ENCODE results near the gene HIVEP3. TPM values are rescaled to one million over a fixed set of nuclear protein-coding genes. Genes with fewer than 3 reads are reported as not detected.

The HIVEP3 gene
- polyA plus RNA-seq, 4 donors = 3.5 to 4.8 (median 4.6) TPM

DNA sequence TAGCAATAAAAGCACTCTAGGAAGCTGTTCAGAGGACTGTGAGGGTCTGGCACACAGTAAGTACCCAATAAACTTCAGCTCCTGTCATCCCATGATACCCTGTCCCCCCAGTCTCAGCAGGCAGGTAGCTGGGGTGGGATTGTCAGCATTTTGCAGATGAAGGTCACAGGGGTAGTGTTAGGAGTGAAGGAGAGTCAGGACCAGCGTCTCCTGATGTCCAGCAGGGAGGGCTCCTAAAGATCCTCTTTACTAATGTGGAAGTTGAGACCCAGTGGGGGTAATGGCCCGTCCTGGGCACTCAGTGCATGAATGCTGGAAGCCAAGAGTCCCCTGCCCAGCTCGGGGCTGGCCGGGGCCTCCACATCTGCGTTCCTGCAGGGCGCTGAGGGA lies 402.9 kb downstream of the HIVEP3 start:
- no peak for DNase-seq (ENCODE audit: low read depth in 4 of 4, low spot score in 2 of 4)

DNA sequence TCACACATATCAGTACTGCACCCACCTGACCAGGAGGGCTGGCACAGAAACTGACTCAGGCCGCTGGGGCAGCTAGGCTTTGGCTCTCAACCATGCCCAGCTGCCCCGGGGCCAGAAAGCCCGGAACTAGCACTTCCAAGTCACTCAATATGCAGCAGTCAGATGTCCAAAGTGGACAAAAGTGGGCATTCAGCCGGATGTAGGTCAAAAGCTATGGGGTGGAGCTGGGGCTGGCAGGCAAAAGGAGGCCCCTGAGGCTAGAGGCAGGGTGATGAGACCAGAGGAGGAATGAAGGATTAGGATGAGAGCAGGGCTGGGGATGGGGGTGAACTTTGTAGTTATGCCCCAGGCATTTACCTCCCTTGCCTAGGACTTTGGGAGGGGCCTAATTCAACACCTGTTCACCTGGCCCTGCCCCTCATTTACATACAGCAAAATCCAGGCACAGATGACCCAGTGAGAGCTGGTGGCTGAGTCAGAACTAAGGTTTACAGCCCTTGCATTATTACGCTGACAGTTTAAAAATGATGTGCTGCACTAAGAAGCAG lies 403.5 kb downstream of the HIVEP3 start:
- DNase-seq (ENCODE audit: low read depth in 4 of 4, low spot score in 2 of 4) = no peak

DNA sequence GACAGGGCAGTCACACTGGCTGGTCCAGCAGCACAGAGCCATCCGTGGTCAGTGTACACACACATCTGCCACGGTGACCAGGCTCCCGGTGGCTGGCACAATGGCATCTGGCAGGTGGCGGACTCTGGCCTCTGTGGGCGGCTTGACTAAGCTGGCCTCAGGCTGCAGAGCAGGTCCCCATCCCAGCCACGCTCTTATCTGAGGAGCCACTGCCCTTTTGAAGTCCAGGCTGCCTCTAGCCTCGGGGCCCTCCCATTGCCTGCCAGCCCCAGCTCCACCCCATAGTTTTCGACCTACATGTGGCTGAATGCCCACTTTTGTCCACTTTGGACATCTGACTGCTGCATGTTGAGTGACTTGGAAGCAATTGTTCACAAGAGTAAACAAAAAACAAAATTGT lies 404.3 kb downstream of the HIVEP3 start:
- no peak for DNase-seq (ENCODE audit: low read depth in 4 of 4, low spot score in 2 of 4)

DNA sequence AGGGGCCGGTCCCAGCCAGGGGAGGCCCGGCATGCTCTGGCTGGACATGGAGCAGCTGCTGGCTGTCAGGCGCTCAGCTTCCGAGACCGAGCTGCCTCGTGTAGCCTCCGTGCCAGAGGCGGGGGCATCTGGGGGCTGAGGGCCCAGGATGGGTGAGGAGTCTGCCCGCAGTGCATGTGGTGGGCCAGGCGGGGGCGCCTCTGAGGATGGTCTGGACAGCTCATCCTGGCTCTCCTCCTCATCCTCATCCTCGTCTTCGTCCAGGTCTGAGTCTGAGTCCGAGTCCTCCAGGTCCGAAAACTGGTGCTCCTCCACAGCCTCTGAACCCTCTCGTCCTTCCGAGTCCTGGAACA lies 405.4 kb downstream of the HIVEP3 start:
- no peak for DNase-seq (ENCODE audit: low read depth in 4 of 4, low spot score in 2 of 4)

DNA sequence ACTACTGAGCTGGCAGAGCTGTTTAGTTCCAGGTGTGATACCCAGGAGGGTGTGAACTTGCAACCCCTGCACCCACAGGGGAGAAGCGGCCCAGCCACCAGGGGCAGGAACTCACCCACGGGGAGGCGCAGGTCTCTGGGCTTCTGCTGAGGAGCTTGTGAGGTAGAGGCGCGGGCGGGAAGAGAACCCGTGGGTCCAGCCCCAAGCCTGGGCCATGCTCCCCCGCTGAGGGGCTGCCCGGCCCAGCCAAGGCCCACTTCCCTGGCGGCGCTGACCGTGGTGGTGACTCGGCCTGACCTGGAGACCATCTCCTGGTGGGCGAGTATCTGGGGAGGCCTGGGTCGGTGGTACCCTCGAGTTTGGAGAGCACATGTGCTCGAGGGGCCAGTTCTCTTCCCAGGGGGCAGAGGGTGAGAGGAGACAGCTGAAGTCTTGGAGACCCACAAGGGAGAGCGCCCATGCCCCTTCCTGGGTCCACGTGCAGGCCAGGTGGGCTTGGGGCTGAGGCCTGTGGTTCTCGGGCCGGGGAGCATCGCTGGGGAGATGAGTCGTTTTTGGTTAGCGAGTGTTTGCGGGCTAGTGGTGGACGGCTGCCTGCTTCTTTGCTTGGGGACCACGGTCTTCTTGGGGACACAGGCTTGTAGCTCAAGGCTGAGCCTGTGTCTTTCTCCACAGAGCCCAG lies 405.9 kb downstream of the HIVEP3 start:
- no peak for DNase-seq (ENCODE audit: low read depth in 4 of 4, low spot score in 2 of 4)

DNA sequence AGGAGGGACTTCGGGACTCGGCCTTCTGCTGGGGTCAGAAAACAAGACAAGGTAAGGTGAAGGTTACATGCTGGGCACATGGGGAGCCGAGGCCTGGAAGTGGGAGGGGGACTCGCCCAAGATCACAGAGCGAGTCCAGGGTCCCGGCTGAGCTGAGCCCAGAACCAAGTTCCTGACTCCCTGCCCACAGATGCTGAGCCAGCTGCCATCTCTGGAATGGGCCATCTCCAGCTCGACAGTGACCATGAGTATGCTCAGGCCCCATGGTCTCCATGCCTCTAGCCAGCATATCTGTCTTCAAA lies 407.5 kb downstream of the HIVEP3 start:
- no peak for DNase-seq (ENCODE audit: low read depth in 4 of 4, low spot score in 2 of 4)

DNA sequence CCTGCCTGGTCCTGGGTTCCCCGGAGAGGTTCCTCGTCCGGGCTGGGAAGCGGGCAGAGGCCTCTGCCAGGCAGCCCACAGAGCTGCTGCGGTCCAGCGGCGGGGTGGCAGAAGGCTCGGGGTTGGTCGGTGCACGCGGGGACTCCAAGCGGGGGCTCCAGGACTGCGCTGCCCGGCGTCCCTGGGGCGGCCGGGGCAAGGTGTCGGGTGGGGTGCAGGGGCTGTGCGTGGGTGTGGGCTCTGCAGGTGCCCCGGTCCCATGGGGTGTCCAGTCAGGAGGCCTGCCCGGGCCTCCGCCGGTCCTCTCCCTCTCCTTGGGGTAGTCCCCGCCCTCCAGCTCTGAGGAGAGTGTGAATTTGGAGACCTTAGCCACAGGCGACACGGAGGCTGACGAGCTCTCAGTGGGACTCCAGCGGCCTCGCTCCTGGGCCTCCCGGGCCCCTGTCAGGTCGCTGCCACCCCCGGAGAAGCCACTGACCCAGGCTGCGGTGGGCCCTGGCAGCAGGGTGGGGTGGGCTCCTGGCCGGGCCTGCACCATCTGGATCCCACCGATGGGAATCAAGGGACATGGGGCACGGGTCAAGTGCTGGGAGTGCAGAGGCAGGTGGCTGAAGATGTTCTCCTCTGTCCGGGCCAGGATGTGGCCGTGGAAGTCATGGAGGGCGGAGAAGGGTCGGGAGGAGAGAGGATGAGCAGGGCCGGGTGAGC lies 408.0 kb downstream of the HIVEP3 start:
- no peak for DNase-seq (ENCODE audit: low read depth in 4 of 4, low spot score in 2 of 4)

DNA sequence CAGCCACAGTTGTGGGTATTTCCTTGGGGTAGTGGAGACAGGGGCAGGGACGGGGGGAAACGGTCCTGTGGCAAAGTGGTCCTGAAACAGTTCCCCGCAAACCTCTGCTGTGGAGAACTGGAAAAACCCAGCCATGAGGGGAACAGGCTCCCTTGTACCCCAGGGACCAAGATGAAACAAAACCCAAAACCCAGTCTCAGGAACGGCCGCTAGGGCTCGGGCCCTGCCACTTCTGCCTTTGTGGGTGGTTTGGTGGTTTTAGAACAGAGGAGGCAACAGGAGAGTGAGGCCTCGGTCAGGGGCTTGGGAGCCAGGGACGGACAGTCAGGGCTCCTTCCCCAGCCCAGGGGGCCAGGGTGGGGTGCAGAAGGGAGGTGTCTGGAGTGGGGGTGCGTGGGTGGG lies 409.5 kb downstream of the HIVEP3 start:
- no peak for DNase-seq (ENCODE audit: low read depth in 4 of 4, low spot score in 2 of 4)

DNA sequence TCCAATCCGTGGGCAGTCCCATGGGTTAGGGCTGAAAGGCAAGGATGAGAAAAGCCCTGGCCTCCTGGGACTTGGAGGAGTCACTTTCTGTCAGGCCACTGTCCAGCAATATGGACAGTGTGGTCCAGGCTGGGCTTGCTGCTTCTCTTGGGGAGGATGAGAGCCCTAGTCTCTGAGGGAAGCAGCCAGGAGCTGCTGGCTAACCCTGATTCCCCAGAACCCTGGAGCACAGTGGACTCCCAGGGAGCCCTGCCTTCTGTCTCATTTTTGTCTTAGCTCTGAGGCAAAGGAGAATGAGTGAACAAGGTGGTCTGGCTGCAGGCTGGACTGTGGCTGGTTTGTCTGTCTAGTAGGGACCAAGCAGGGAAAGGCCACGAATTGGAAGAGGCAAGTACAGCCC lies 410.4 kb downstream of the HIVEP3 start:
- no peak for DNase-seq (ENCODE audit: low read depth in 4 of 4, low spot score in 2 of 4)

DNA sequence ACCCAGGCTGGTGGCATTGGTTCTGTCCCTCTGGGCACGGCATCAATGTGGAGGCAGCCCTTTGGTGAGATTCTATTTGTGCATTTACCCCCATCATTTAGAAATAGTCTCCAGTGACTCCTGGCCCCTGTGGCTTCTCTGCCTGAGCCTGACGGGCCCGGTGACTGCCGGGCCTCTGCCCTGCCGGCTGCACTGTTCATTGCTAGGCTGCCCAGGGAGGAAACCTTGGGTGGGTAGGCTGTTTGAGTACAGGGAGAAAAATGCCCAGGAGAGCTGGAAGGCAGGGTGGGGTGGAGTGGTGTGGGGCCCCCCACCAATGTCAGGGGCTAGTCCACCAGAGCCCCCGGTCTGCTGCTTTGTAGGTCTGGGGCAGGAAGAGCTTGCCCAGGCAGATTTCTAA lies 410.9 kb downstream of the HIVEP3 start:
- DNase-seq (ENCODE audit: low read depth in 4 of 4, low spot score in 2 of 4) = no peak

DNA sequence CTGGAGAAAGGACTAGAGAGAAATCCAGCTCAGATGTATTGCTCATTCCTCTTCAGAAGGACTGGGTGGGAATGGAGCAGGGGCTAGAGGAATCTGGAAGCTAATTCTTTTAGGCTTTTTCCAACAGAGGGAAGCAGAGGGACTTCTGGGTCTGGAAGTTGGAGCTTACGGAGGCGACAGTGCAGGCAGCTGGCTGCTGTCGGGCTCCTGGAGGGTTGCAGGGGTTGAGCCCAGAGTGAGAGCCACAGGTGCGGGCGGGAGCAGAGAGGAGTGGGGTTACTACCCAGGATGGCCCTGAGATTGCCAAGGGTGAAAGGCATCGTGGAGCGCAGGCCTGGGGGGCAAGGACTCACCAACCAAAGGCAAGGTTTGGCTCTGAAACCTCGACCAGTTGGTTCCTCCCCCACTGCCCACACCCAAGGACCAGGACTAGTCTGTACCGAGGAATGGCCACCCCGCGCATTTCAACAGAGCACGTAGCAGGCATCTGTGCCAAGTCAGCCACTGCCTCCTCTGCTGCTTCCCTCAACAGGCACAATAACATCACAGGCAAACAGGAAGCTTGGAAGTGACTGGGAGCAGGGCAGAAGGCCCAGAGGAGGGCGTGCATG lies 411.5 kb downstream of the HIVEP3 start:
- DNase-seq (ENCODE audit: low read depth in 4 of 4, low spot score in 2 of 4) = no peak

DNA sequence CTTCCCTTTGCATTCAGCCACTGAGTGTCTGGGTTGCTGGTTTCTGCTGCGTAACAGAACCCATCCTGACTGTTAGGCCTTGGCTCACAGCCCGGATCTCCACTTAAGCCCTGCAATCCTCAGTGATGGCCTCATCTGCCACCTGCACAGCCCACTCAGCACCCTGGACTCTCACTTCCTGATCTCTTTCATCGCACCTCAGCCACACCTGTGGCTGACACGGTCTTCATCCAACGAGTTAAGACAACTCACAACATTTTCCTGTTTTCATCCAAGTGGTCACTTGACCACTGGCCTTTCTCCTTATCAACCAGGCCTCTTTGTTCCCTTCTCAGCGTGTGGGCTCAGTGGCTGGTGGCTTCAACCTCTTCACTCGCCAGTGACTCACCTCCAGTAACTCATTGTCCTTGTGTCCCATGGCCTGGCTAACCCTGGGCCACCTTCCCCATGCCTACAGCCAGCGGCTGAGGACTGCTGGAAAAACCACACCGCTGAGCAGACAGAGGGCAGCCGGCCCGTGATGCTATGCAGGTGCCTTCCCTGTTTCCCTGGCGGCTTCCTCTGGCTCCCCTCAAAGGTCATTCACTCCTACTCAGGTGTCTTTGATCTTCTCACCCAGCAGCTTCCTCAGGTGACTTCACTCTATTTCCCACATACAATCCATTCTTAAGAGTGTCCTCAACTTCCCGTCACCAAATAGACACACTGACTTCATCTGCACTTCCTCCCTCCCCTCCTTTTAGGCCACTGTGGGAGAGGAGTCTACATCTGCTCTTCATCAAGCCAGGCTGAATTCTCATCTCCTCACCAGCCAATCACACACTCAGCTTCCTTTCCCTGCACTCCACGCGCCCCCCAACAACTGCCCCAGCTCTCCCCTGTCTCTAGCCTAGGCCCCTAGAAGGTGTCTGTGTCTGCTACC lies 414.3 kb downstream of the HIVEP3 start:
- DNase-seq (ENCODE audit: low read depth in 4 of 4, low spot score in 2 of 4) = no peak

DNA sequence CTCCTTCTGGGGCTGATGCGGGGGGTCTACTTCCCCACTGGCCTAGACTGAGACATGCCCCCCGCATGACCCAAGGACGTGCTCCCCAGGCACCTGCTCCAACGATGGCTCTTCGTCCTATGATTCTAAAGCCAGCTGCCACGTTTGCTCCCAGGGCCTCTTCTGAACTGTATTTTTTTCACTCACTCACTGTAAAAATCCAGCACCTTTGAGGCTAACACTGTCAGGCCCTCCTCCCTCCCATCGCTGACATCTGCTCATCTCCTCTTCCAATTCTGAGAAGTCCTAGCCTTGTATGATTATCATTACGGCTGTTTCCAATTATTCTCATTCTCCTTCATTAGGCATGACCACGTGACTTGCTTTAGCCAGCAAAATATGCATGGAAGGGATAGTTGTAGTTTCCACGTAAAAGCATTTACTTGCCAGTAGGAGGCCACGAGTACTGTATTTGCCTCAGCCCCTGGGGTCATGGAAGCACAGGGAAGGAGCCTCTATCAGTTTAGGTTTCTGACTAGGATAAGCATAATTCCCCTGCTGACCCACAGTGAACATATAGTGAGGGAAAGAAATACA lies 415.1 kb downstream of the HIVEP3 start:
- DNase-seq (ENCODE audit: low read depth in 4 of 4, low spot score in 2 of 4) = no peak

DNA sequence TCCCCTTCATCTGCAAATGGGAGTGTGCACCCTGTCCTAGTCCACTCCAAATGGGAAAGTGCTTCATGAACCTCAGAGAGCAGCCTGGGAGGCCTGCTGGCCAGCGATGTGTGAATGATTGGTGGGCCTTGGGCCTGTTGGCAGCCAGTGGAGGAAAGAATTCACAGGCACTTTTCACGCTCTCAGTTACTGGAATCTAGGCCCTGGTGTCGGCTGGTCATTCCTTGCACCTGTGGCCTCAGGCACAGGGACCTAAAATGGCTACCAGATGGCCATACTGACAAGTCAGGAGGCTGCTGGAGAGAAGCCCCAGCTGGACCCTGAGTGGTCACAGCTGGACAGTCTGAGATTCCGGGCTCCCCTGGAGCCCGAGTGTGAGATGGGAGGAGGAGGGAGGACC lies 415.8 kb downstream of the HIVEP3 start:
- DNase-seq (ENCODE audit: low read depth in 4 of 4, low spot score in 2 of 4) = no peak

DNA sequence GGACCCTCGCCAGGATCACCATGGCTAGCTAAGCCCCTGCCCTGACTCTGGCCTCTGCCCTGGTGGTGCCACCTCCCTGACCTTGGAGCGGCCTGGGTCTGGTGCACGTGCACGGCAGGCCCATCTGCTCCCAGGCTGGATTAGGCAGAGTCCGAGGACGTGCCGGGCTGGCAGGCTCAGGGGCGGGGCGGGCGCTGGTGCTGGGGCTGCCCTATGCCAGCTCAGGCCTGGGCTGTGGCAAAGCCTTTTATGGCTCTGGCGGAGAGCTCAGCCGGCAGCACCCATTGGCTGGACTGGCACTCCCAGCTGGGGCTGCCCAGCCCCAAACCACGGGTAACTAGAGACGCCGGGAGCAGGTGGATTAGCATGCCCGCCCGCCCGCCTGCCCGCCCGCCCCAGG lies 417.1 kb downstream of the HIVEP3 start:
- no peak for DNase-seq (ENCODE audit: low read depth in 4 of 4, low spot score in 2 of 4)

DNA sequence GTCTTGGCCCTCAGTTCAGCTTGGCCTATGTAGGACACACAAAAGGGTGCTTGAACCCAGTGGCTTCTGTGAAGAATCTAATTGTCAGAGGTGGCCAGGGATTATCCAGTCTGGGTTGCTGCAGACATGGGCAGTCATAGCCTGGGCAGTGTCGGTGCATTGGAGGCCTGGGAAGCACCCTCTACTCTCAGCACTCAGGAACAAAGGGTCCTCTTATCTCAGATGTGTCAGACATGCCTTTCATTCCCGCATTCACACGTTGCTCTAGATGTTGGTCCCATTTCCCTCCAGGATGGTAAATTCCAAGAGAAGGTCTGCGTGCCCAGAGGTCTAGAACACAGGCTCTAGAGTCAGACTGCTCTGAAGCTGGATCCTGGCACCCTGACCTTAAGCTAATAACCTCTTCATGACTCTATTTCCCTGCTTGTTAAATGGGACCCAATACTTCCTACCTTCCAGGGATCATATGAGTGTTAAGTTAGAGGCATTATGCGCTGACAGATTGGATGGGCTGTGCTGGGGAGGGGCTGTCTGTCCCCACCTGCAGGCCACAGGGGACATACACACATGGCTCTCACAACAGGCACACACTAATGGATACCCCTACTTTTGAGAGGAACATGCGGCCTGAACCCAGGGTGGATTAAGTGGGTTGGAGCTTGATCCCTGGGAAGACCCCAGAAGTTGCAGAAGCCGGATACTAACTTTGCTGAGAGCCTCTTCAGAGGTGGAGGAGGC lies 417.8 kb downstream of the HIVEP3 start:
- no peak for DNase-seq (ENCODE audit: low read depth in 4 of 4, low spot score in 2 of 4)

DNA sequence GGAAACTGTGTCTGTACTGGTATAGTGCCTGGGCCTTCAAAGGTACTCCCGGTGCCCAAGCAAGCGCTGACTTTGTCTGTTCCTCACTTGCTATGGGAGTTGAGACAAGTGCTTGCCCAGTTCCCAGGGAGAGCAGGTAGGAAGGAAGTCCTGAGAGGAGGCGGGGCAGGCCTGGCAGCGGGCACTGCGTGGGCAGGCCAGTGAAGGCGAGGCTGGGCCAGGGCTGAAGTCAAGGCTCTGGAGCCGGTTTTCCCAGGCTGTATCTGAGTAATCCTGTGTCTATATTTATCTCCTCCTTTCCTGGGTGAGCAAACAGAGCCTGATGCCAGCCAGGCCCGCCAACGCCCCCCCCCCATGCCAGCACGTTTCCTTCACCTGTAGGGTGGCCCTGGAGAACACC lies 418.3 kb downstream of the HIVEP3 start:
- DNase-seq (ENCODE audit: low read depth in 4 of 4, low spot score in 2 of 4) = no peak

DNA sequence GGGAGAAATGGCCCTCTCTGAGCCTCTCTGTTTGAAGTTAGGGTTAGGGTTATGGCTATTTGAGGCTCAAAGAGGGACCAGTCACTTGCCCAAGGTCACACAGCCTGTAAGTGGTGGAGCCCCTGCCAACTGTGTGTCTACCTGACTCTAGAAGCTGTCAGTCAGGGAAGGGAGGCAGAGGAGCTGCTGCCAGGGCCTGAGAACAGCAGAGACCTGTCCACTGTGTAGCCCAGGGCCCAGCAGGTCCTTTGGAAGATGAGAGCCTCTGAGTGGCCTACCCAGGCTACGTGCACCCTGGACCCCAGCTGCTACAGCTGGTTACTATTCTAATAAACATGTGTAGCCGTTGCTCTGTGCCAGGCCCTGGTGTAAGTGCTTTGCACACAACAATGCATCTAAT lies 419.1 kb downstream of the HIVEP3 start:
- no peak for DNase-seq (ENCODE audit: low read depth in 4 of 4, low spot score in 2 of 4)

DNA sequence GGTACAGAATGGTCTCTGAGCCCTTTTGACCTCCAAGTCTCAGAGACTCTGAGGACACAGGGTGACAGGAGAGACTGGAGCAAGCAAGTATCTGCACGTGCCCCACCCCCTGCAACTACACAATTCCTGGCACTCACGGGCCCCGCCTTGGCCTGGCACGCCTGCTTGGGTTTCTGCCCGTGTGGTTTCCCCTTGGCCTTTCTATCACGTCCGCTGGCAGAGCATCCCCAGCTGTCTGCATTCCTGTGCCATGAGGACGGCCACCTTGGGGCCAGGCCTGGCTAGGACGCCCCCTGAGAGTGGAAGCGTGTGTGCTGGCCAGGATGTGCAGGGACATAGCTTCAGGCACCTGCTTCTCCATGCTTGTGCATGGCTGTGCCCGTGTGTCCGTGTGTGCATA lies 419.9 kb downstream of the HIVEP3 start:
- no peak for DNase-seq (ENCODE audit: low read depth in 4 of 4, low spot score in 2 of 4)

DNA sequence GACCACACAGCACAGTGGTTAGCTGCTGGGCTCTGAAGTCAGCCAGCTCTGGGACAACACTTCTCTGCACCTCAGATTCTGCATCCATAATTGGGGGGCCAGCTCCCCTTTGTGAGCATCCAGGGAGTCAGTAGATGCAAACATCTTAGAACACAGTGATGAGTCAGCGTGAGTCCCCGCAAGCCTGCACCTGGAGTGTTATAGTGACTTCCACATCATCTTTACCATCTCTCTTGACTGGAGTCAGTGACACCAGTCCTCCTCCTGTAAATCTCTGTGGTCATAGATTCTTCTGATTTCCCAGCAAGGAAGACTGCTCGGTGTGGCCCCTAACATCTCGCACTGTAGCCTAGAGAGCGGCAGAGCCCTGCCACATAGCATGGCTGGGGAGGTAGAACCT lies 420.3 kb downstream of the HIVEP3 start:
- no peak for DNase-seq (ENCODE audit: low read depth in 4 of 4, low spot score in 2 of 4)

All from left renal cortex interstitium (tissue), 4 donors.